Cerebellar cortex (tissue), 1 donor: ENCODE measurements around the gene PRR7.
A peak's percentile ranks its signal among the peaks of the same experiment; 100 is the strongest.

Experiments
- DNase-seq: peaks from one replicate; pipeline ENCODE4 v3.0.0-alpha.2; 2015; ENCODE audit warnings: low spot score

The PRR7 gene

DNA sequence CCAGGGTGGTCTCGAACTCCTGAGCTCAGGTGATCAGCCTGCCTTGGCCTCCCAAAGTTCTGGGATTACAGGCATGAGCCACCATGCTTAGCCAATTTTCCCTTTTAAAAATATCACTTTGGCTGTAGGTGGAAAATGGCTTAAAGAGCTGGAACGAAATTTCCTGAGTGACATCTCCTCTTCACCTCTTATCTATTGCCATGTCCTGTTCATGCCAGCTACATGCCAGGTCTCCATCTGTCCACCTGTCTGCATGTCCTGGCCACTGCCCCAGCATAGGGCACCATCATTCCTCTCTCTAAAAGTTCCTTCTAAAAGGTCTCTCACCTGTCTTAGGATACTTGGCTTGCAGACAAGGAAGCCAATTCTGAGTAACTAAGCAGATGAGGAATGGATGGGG lies 22.9 kb upstream of the PRR7 start:
- DNase-seq, result peak; percentile 70

GRCh38 chr5:177425196-177425800 lies 21.3 kb upstream of the PRR7 start:
- no peak for DNase-seq

GRCh38 chr5:177425801-177426565 lies 20.6 kb upstream of the PRR7 start:
- DNase-seq, result peak; percentile 100

DNA sequence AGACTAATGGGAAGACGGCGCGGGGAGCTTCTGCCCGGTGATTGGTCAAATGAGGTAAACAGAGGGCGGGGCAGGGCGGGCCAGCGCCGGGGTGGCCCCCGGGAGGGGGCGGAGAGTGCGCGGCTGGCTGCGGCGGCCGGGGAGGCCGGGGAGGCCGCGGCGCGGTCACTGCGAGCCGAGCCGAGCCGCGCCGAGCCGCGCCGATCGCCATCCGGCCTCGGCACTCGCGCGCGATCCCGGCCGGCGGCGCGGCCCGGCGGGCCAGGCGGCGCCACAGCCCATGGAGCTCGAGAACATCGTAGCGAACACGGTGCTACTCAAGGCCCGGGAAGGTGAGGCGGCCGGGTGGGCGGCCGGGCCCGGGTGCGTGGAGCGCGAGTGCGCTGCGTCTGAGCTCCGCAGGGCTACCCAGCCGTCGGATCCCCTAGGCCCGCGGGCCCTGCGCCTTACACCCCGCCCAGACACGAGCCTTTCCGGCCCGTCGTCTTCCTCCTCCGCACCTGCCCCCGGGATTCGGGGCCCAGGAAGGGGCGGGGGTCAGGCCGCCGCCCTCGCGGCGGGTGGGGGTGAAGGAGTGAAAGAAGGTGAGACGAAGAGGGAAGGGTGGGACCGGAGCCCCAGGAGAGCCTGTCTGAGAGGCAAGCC lies 19.9 kb upstream of the PRR7 start, which contains the start of gene GRK6:
TSS of gene GRK6 (plus strand) at position 111 of the 645 bp plus-strand sequence. CDS start at position 281, 170 bp downstream.
- DNase-seq, result no peak

GRCh38 chr5:177427211-177427822 lies 19.3 kb upstream of the PRR7 start:
- DNase-seq, result no peak

DNA sequence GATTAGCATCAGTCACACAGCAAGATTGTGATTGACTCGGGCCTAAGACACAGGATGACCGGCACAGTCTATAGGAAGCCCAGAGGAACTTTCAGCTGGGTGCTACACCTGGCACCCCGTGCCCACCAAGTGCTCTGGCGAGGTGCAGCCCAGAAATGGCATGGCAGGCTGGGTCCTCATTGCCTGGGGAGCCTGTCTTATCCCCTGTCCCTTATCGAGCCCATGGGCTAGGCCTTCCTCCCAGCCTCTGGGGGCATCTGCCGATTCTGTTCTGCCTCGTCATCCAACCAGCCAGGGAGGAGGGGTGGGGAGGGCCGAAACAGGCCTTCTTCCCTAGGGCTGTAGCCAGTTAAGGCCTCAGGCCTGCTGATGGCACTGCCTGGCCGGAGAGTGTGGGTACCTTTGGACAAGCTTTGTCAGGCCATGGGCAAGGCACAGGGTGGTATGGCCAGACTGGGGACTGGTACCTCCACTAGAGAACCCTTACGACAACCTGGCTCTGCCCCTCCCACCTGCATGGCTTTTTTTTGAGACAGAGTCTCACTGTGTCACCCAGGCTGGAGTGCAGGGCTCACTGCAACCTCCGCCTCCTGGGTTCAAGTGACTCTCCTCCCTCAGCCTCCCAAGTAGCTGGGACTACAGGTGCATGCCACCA lies 18.6 kb upstream of the PRR7 start:
- no peak for DNase-seq

DNA sequence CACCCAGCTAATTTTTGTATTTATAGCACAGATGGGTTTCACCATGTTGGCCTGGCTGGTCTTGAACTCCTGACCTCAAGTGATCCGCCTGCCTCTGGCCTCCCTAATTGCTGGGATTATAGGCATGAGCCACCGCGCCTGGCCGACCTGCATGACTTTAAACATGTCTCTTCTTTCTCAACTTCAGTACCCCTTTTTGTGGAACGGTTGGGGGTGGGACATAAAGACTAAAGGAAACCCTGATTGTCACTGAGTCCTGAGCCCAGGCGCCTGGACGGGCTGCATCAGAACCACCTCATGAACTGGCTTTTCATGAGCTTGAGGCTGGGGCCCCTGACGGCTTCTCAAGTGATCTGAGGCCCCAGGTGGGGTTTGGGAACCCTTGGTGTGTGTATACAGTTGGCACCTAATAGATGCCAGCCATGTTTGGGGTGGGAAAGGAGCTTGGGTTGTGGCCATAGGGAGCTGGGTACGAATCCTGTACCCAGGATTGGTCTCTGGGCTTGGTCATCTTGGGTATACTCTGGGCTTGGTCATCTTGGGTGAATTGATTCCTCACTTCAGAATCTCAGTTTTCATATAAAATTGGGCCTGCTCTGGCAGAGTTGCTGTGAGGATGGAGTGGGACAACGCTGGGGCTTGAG lies 17.9 kb upstream of the PRR7 start:
- DNase-seq, result no peak

DNA sequence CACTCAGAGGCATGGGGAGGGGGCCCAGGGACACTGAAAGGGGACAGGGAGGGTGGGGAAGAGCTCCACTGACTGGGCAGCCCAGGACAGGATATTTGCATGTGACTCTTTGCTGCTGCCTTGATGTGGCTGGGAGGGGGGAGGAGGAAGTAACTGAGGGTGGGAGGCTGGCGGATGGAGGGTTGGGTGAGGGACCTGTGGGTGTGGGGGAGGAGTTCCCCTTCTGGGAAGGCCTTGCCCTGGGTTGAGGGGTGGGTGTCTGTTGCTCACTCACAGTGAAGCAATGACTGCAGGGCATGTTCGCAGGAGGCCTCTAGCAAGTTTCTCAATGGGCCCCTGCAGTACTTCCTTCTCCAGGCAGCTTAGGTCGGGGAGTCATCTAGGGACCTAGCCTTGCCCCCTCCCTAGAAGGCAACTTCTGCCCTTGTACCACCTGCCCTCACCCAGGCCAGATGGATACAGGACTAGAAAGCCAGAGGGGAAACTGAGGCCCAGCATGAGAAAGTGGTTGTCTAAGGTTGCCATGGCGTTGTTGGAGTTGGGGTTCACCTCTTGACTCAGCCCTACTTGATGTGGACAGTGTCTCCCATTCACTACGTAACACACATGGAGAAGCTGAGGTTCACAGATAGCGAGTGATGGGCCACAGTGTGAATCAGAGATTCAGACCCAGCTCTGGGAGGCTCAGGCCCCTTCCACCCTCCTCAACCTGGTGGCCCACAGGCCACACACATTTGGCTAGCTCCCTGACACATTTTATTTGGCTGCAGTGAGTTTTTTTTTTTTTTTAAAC lies 17.2 kb upstream of the PRR7 start:
- DNase-seq, result no peak

DNA sequence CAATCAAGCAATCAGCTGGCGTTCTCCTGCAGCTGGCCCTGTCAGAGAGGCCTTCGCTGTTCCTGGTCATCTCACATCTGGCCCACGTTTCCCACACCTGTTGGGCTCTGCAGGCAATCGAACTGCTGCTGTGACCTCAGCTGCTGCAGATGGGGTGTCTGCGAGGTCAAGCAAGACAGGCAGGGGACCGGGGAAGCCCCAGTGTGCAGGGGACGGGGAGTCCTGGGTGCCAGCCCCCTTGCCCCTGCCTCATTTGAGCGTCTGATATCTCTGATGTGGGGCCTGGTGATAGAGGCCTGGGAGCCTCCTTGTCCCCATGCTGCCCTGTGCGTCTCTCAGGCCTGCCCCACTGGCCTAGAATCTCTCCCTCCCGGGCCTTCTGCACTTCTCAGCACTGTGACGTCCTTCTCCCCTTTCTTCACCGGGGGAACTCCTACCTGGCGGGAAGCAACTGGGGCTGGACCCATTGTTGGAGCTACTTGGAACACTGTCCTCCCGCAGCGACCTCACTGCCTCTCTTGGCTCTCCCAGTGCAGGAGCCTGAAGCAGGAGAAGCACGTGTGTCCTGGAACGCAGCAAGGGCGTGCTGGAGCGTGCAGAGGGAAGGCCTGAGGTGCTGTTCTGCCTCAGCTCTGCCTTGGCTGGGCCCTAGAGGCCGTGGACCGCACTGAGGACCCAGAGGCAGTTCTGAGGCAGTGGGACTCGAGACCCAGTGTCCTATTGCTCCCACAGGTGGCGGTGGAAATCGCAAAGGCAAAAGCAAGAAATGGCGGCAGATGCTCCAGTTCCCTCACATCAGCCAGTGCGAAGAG lies 16.3 kb upstream of the PRR7 start:
- DNase-seq, result no peak

- no peak for DNase-seq
Measured at GRCh38 chr5:177430972-177431316, 15.7 kb upstream of the PRR7 start.

- peak; percentile 60 for DNase-seq
Measured at GRCh38 chr5:177431317-177432142, 15.1 kb upstream of the PRR7 start.

- no peak for DNase-seq
Measured at GRCh38 chr5:177432143-177432838, 14.3 kb upstream of the PRR7 start.

GRCh38 chr5:177432839-177433657 lies 13.6 kb upstream of the PRR7 start:
- DNase-seq, result no peak

GRCh38 chr5:177433658-177434217 lies 12.9 kb upstream of the PRR7 start:
- no peak for DNase-seq

DNA sequence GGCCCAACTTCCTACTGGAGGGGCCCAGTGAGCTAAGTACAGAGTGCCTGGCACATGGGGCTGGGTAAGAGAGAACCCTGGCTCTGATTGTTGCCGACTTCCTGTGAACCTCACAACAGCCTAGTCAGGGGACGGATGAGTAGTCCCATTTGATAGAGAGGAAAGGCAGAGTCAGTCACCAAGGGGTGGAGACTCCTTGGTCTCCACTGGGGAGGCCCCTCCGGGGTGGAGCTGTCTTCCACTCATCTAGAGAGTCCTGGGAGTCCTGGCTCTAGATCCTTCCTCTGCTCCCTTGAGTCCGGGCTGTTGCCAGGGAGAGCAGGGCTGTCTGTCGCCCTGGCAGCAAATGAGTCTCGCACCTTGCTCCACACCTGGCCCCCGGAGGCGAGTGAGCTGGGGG lies 12.2 kb upstream of the PRR7 start:
- no peak for DNase-seq

GRCh38 chr5:177434942-177435738 lies 11.5 kb upstream of the PRR7 start:
- no peak for DNase-seq
